Central memory CD4-positive, alpha-beta T cell (primary cell): Measurements from ENCODE around the gene FAM200A.
A peak's percentile ranks its signal among the peaks of the same experiment; 100 is the strongest.
"Not testable (repeated sequence)": the region's sequence is repeated elsewhere in the genome, so short reads cannot be mapped to it uniquely, and the experiment has no call there.

Experiments
- DNase-seq: peaks from one replicate; pipeline ENCODE4 v3.0.0; 2022
- total RNA-seq, 3 experiments: gene quantifications; one replicate each; lab custom pipeline; 2026; lab: John Stamatoyannopoulos, UW

FAM200A gene
- total RNA-seq = 10.4 to 20.7 (median 13.9) reads per million in 3 experiments

GRCh38 chr7:99551767-99552463 lies at the start of gene FAM200A:
Gene FAM200A (minus strand): TSS chr7:99552114. CDS start chr7:99548407, 3,707 bp downstream.
- DNase-seq = peak; percentile 78

DNA sequence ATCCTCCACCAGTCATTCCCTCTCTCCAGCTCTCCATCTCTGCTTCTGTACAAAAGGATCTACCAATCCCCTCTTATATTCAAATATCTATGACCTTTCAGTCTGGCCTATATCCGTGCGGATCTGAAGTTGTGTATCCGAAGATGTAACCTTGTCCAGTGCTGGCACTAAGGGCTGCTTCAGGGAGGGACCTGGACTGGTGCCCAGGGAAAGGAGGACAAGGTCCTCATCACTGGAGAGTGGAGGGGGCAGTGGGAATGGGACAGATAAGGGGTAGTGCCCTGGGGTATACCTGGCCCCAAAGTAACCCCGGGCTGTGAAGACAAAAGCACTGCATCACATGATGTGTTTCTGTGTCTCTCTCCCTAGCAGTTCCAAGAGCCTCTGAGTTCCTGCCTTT lies 47.9 kb upstream of the FAM200A start:
- no peak for DNase-seq

DNA sequence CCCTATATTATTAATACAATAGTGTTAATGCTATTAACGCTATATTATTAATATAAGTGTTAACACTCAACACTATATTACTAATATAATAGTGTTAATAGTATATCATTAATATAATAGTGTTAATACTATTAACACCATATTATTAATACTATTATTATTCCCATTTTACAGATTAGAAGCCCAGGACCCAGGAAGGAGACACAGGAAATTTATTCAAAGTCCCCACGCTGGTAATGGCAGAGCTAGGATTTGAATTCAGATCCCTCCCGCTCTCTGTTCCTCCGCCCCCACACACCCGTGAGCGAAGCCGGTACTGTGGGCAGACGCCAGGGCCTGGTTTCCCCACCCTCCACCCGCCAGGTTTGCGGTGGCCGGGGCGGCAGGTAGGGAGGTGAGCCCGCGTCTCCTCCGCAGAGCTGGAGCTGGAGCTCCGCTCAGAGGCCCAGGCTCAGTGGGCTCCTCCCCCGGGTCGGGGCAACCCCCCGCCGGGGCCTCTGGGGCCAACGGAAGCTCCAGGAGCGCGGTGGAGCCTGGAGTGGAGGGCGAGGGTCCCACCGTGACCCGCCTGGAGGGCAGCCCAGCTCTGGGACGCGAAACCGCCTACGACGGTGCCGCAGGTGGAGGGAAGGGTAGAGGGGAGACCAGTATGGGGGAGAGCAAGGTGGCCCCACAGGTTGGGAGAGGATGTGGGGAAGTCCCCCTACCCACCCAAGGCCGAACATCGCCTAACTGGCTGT lies 46.0 kb upstream of the FAM200A start, which contains the start of gene TMEM225B:
TSS of gene TMEM225B (plus strand) at position 506 of the 740 bp plus-strand sequence. CDS start 6,122 bp downstream, outside the sequence.
- no peak for DNase-seq

GRCh38 chr7:99596408-99596955 lies 44.6 kb upstream of the FAM200A start:
- no peak for DNase-seq

GRCh38 chr7:99594948-99595745 lies 43.2 kb upstream of the FAM200A start:
- DNase-seq = no peak

DNA sequence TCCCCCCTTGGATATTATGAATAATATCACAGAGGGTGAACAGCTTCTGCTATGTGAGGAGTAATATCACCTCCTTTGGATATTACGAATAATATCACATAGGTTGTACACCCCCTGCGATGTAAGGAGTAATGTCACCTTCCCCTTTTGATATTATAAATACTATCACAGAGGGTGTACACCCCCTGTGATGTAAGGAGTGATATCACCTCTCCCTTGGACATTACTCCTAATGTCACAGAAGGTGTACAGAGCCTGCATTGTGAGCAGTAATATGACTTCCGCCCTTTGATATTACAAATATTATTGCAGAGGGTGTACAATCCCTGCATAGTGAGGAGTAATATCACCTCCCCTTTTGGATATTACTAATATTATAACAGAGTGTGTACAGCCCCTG lies 37.0 kb upstream of the FAM200A start:
- no peak for DNase-seq

DNA sequence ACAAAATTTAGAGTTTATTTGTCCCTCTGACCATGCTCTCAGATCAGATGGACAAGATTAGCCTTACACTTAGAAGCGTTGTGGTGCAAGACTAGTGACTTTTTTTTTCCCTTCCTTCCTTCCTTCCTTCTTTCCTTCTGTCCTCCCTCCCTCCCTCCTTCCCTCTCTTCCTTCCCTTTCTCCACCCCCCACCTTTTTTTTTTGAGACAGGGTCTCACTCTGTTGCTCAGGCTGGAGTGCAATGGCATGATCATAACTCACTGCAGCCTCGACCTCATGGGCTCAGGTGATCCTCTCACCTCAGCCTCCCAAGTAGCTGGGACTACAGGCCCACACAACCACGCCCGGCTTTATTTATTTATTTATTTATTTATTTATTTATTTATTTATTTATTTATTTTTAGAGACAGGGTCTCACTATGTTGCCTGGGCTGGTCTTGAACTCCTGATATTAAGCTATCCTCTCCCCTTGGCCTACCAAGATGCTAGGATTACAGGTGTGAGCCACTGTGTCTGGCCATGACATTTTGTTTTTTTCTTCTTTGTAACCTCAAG lies 28.9 kb upstream of the FAM200A start:
- not testable (repeated sequence) for DNase-seq

GRCh38 chr7:99579956-99580777 lies 28.3 kb upstream of the FAM200A start:
- DNase-seq = peak; percentile 25

- DNase-seq = no peak
Measured at GRCh38 chr7:99579281-99579955, 27.5 kb upstream of the FAM200A start.

GRCh38 chr7:99576251-99576650 lies 24.3 kb upstream of the FAM200A start:
- no peak for DNase-seq

DNA sequence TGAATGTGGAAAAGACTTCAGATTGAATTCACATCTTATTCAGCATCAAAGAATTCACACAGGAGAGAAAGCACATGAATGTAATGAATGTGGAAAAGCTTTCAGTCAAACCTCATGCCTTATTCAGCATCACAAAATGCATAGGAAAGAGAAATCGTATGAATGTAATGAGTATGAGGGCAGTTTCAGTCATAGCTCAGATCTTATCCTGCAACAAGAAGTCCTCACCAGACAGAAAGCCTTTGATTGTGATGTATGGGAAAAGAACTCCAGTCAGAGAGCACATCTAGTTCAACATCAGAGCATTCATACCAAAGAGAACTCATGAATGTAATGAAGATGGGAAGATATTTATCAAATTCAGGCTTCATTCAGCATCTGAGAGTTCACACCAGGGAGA lies 21.3 kb upstream of the FAM200A start:
- no peak for DNase-seq

GRCh38 chr7:99571768-99572167 lies 19.9 kb upstream of the FAM200A start:
- no peak for DNase-seq

- not testable (repeated sequence) for DNase-seq
Measured at GRCh38 chr7:99568770-99569169, 16.9 kb upstream of the FAM200A start.

DNA sequence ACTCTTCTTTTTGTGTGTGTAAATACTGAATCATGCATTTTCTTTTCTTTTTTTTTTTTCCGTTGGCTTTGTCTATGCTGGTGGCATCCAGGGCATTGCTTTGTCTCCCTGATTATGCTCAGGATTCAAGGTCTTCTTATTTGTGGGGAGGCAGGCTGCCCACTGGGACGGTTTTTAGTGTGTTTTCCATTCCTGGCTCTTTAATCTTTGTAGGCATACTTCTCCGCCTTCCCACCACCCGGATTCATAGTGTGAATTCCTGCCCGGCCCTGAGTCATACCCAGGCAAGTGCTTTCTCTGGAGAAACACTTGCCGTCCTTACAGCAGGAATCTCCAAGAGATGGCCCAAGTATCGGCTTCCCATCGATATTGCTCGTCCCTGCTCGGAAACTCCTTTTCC lies 11.7 kb upstream of the FAM200A start:
- DNase-seq = no peak

- no peak for DNase-seq
Measured at GRCh38 chr7:99562832-99563231, 10.9 kb upstream of the FAM200A start.

DNA sequence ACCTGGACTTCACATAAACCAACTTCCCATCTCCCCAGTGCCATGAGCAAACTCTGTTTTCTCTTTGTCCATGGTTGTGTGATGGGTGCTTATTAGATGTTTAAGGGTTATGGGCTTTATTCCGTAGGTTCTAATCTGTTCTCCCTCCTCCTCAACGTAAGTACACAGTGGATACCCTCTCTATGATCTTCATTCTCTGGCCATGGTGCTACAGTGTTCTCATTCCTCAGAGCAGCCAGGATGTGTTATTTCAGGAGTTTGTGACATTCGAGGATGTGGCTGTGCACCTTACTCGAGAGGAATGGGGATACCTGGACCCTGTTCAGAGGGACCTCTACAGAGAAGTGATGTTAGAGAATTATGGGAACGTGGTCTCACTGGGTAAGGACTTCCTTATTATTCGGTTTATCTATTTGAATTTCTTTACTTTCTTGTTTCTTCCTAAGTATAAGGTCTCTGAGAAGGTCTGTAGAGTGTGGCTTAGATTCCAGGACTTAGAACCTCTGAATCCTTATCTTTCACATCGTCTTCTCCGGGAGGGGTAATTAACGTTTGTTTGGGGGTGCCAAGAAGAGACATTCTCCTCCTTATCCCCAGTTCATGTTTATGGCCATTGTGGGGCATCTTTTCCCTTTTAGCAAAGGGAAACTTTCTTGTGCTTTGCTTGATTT lies 10.3 kb upstream of the FAM200A start:
- no peak for DNase-seq

- DNase-seq = no peak
Measured at GRCh38 chr7:99561737-99562051, 9.8 kb upstream of the FAM200A start.

- DNase-seq = no peak
Measured at GRCh38 chr7:99560834-99561736, 9.2 kb upstream of the FAM200A start.

DNA sequence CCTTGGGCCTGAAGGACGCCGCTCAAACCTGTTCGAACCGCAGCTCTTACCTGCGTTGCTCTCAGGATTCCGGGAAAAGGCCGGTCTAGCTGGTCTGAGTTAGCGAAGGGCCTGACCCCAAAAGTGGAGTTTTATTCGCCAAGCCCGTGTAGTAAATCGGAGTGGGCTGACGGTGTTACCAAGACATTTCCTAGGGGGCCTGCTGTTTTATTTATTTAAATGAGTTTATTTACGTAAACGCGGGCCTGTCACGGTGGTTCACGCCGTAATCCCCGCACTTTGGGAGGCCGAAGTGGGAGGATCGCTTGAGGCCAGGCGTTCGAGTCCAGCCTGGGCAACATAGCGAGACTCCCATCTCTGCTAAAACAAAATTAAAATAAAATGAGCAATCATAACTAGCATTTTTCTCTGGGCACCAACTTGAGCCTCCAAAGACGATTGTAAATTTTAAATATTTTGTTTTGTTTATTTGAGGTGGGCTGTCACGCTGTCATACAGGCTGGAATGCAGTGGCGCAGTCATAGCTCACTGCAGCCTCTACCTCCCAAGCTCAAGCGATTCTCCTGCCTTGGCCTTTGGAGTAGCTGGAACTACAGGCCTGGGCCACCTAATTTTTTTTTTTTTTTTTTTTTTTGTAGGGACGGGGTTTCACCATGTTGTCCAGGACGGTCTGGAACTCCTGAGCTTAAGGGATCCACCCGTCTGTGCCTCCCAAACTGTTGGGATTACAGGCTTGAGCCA lies 7.4 kb upstream of the FAM200A start:
- no peak for DNase-seq
